ENCODE data around the gene NRROS.

NRROS gene

DNA sequence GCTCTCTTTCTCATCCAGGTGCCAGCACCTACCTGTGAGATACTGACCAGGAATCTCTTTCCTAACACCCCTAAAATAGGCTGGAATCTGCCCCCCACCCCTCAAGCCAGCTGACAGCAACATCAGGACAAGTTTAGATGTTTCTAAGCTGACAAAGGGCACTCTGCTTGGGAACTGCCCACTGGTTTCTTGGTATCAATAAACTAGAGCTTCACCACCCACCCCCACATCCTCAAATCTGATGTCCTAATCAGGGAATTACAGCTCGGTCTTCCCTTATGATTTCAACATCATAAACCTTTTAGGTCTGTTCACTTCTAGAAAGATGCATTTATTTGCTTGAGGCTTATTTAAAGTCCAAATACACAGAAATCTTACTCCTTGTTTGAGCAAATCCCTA lies 37.9 kb downstream of the NRROS start:
- Histone ChIP-seq H3K79me2 (ENCODE audit: insufficient read depth, low read length) (no peaks in the 10 kb centered on the region), H3K9me2 (replicated peaks; ENCODE audit: insufficient read depth, low read length) (no peaks in the 10 kb centered on the region), H3K27me3 (ENCODE audit: low read length) (no peaks in the 10 kb centered on the region), H3K27ac (ENCODE audit: low read depth, low read length) (no peak overlapping the region), H3K9me3 (ENCODE audit: insufficient read depth, low read length) (no peaks in the 10 kb centered on the region), H3K4me2 (ENCODE audit: low read depth, low read length, poor library complexity, severe bottlenecking) (no peak overlapping the region), H3K36me3 (ENCODE audit: low read length) (no peaks in the 10 kb centered on the region), H3F3A (ENCODE audit: insufficient read depth) (no peaks in the 10 kb centered on the region), H4K20me1 (ENCODE audit: low read depth, low read length) (no peaks in the 10 kb centered on the region), H3K9ac (ENCODE audit: low read length) (no peak overlapping the region), H3K4me3 (ENCODE audit: insufficient read depth, low read length, poor library complexity, severe bottlenecking) (no peak overlapping the region), H2AFZ (ENCODE audit: low read depth, low read length, severe bottlenecking) (no peak overlapping the region)
- TF ChIP-seq, protein P1, sequence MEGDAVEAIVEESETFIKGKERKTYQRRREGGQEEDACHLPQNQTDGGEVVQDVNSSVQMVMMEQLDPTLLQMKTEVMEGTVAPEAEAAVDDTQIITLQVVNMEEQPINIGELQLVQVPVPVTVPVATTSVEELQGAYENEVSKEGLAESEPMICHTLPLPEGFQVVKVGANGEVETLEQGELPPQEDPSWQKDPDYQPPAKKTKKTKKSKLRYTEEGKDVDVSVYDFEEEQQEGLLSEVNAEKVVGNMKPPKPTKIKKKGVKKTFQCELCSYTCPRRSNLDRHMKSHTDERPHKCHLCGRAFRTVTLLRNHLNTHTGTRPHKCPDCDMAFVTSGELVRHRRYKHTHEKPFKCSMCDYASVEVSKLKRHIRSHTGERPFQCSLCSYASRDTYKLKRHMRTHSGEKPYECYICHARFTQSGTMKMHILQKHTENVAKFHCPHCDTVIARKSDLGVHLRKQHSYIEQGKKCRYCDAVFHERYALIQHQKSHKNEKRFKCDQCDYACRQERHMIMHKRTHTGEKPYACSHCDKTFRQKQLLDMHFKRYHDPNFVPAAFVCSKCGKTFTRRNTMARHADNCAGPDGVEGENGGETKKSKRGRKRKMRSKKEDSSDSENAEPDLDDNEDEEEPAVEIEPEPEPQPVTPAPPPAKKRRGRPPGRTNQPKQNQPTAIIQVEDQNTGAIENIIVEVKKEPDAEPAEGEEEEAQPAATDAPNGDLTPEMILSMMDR (IDR thresholded peaks at IDR 0.05; ENCODE audit: insufficient read depth, low read length, poor library complexity, severe bottlenecking) = no peak
- TF ChIP-seq EZH2phosphoT487 (conservative IDR thresholded peaks at IDR 0.05; ENCODE audit: low read length) = no peak

DNA sequence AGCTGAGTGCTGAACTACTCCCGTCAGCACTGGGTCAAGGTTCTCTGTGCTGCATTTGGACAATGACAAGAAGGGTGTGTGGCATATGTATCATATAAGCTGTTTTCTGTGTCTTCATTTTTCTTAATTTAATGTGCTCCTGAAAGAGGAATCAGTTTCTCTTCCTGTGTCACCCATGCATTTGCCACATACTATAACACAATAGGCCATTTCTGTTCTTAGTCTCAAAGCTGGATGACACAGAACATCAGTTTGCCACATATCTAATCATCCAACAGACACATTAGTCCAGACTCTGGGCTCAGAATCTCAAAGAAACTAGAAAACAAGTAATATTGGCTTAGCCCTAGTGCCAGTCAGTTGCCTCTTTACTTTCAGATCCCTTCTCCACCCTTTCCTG lies 38.4 kb downstream of the NRROS start:
- Histone ChIP-seq H3K27ac (ENCODE audit: low read depth, low read length) (no peak overlapping the region), H3K9ac (ENCODE audit: low read length) (no peak overlapping the region), H3K9me3 (ENCODE audit: insufficient read depth, low read length) (no peaks in the 10 kb centered on the region), H3K79me2 (ENCODE audit: insufficient read depth, low read length) (no peaks in the 10 kb centered on the region), H4K20me1 (ENCODE audit: low read depth, low read length) (no peaks in the 10 kb centered on the region), H3K4me3 (ENCODE audit: insufficient read depth, low read length, poor library complexity, severe bottlenecking) (no peak overlapping the region), H3K36me3 (ENCODE audit: low read length) (no peaks in the 10 kb centered on the region), H2AFZ (ENCODE audit: low read depth, low read length, severe bottlenecking) (no peak overlapping the region), H3K9me2 (replicated peaks; ENCODE audit: insufficient read depth, low read length) (no peaks in the 10 kb centered on the region), H3K4me2 (ENCODE audit: low read depth, low read length, poor library complexity, severe bottlenecking) (no peak overlapping the region), H3K27me3 (ENCODE audit: low read length) (no peaks in the 10 kb centered on the region), H3F3A (ENCODE audit: insufficient read depth) (no peaks in the 10 kb centered on the region)
- TF ChIP-seq, protein P1 (IDR thresholded peaks at IDR 0.05; ENCODE audit: insufficient read depth, low read length, poor library complexity, severe bottlenecking) = no peak
- no peak for TF ChIP-seq EZH2phosphoT487 (conservative IDR thresholded peaks at IDR 0.05; ENCODE audit: low read length)

DNA sequence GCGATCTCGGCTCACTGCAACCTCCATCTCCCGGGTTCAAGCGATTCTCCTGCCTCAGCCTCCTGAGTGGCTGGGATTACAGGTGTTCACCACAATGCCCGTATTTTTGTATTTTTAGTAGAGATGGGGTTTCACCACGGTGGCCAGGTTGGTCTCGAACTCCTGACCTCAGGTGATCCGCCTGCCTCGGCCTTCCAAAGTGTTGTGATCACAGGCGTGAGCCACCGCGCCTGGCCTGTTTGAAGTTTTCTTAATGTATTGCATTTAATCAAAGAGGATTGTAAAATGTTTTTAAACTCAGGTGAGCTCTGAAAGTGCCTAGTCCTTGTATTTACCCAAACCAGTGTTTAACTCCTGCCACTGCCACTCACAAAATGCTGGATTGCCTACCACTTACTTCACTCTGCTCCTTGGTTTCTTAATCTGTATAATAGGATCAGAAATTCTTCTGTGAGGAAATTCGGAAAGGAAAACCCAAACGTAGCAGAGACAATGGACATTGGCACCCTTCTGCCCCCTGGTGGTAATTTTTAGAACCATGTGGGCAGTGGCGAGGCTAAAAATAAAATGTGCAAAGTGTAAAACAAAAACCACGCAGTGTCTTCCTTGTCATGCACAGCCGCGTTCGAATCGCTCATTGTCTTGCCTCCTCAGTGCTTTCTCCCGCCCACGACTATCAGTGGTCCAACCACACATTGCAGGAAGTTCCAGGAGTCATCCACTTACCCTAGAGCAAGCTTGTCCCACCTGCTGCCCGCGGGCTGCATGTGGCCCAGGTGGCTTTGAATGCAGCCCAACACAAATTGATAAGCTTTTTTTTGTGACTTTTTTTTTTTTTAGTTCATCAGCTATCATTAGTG lies 45.3 kb downstream of the NRROS start:
- H3K79me2 ChIP-seq (ENCODE audit: insufficient read depth, low read length) = no peaks in the 10 kb centered on the region
- H3K4me3 ChIP-seq (ENCODE audit: insufficient read depth, low read length, poor library complexity, severe bottlenecking) = no peak overlapping the region
- H4K20me1 ChIP-seq (ENCODE audit: low read depth, low read length) = no peaks in the 10 kb centered on the region
- H3K9me3 ChIP-seq (ENCODE audit: insufficient read depth, low read length) = no peaks in the 10 kb centered on the region
- no peaks in the 10 kb centered on the region for H3K9me2 ChIP-seq (replicated peaks; ENCODE audit: insufficient read depth, low read length)
- no peaks in the 10 kb centered on the region for H3K36me3 ChIP-seq (ENCODE audit: low read length)
- no peak overlapping the region for H2AFZ ChIP-seq (ENCODE audit: low read depth, low read length, severe bottlenecking)
- peak overlapping the region; percentile 50 for H3K4me2 ChIP-seq (ENCODE audit: low read depth, low read length, poor library complexity, severe bottlenecking)
- no peak for TF ChIP-seq EZH2phosphoT487 (conservative IDR thresholded peaks at IDR 0.05; ENCODE audit: low read length)
- TF ChIP-seq, protein P1 (IDR thresholded peaks at IDR 0.05; ENCODE audit: insufficient read depth, low read length, poor library complexity, severe bottlenecking) = peak; percentile 52
- H3K27me3 ChIP-seq (ENCODE audit: low read length) = no peaks in the 10 kb centered on the region
- H3F3A ChIP-seq (ENCODE audit: insufficient read depth) = no peaks in the 10 kb centered on the region
- no peak overlapping the region; the same call in 1 of the 2 replicates for H3K9ac ChIP-seq (ENCODE audit: low read length)
- no peak overlapping the region for H3K27ac ChIP-seq (ENCODE audit: low read depth, low read length)

Measured in SU-DHL-6 (cell line).